ENCODE results near the gene PTGR3. TPM values are rescaled to one million over a fixed set of nuclear protein-coding genes. Genes with fewer than 3 reads are reported as not detected.

The PTGR3 gene
- total and polyA plus RNA-seq, 2 donors from 2014 or later: 21.1 to 36.8 TPM

GRCh38 chr18:75218065-75218923, 9.4 kb upstream of the PTGR3 start:
- Histone ChIP-seq H3K27ac (ENCODE audit: low read depth in 2 of 2, low read length in 2 of 2) (peak overlapping the region in 1 of 2 donors; percentile 54), H3K4me3 (ENCODE audit: low read length in 3 of 3) (peak overlapping the region in 2 of 3 donors; percentile 4 to 23), H3K9me3 (ENCODE audit: control insufficient read depth in 2 of 3, insufficient read depth in 1 of 3, low read length in 3 of 3) (no peaks in the 10 kb centered on the region), H3K36me3 (ENCODE audit: control insufficient read depth in 2 of 3, insufficient read depth in 3 of 3, low read length in 3 of 3) (no peaks in the 10 kb centered on the region), H3K9ac (ENCODE audit: low read length in 3 of 3) (no peak overlapping the region), H3K27me3 (ENCODE audit: control insufficient read depth, insufficient read depth, low read length) (no peaks in the 10 kb centered on the region), H3K4me1 (ENCODE audit: control insufficient read depth in 2 of 3, insufficient read depth in 2 of 3, low read depth in 1 of 3, low read length in 3 of 3) (peaks cover 11 to 64% (median 29%) of the 10 kb centered on the region in 3 donors)
- TF ChIP-seq CTCF (IDR thresholded peaks at IDR 0.05; ENCODE audit: borderline replicate concordance, extremely low read depth, insufficient read depth): no peak
- FAIRE-seq (no peak), DNase-seq (peak; percentile 55 to 81 (median 64))
- intact Hi-C loops (cut with DNase I): no loop called here

GRCh38 chr18:75216911-75217689, 8.2 kb upstream of the PTGR3 start:
- Histone ChIP-seq H3K9ac (ENCODE audit: low read length in 3 of 3) (no peak overlapping the region), H3K4me3 (ENCODE audit: low read length in 3 of 3) (no peak overlapping the region), H3K27me3 (ENCODE audit: control insufficient read depth, insufficient read depth, low read length) (no peaks in the 10 kb centered on the region), H3K4me1 (ENCODE audit: control insufficient read depth in 2 of 3, insufficient read depth in 2 of 3, low read depth in 1 of 3, low read length in 3 of 3) (peaks cover 5 to 68% (median 26%) of the 10 kb centered on the region in 3 donors), H3K36me3 (ENCODE audit: control insufficient read depth in 2 of 3, insufficient read depth in 3 of 3, low read length in 3 of 3) (no peaks in the 10 kb centered on the region), H3K27ac (ENCODE audit: low read depth in 2 of 2, low read length in 2 of 2) (peak overlapping the region; percentile 16 to 51), H3K9me3 (ENCODE audit: control insufficient read depth in 2 of 3, insufficient read depth in 1 of 3, low read length in 3 of 3) (no peaks in the 10 kb centered on the region)
- DNase-seq (no peak), FAIRE-seq (no peak)
- TF ChIP-seq CTCF (IDR thresholded peaks at IDR 0.05; ENCODE audit: borderline replicate concordance, extremely low read depth, insufficient read depth): no peak
- intact Hi-C loops (cut with DNase I): no loop called here

GRCh38 chr18:75216212-75216910, 7.4 kb upstream of the PTGR3 start:
- no peak overlapping the region for H3K9ac ChIP-seq (ENCODE audit: low read length in 3 of 3)
- no peak for TF ChIP-seq CTCF (IDR thresholded peaks at IDR 0.05; ENCODE audit: borderline replicate concordance, extremely low read depth, insufficient read depth)
- H3K27me3 ChIP-seq (ENCODE audit: control insufficient read depth, insufficient read depth, low read length): no peaks in the 10 kb centered on the region
- no peaks in the 10 kb centered on the region for H3K36me3 ChIP-seq (ENCODE audit: control insufficient read depth in 2 of 3, insufficient read depth in 3 of 3, low read length in 3 of 3)
- FAIRE-seq (no peak), DNase-seq (peak in 1 of 5 donors; percentile 47)
- H3K4me3 ChIP-seq (ENCODE audit: low read length in 3 of 3): no peak overlapping the region
- H3K4me1 ChIP-seq (ENCODE audit: control insufficient read depth in 2 of 3, insufficient read depth in 2 of 3, low read depth in 1 of 3, low read length in 3 of 3): peaks cover 5 to 66% (median 26%) of the 10 kb centered on the region in 3 donors
- peak overlapping the region; percentile 16 to 51 for H3K27ac ChIP-seq (ENCODE audit: low read depth in 2 of 2, low read length in 2 of 2)
- intact Hi-C loops (cut with DNase I): no loop called here
- no peaks in the 10 kb centered on the region for H3K9me3 ChIP-seq (ENCODE audit: control insufficient read depth in 2 of 3, insufficient read depth in 1 of 3, low read length in 3 of 3)

Measured in kidney (tissue), 14 donors.